MCF 10A (cell line): Measurements from ENCODE around the gene RBM38. TPM values are rescaled to one million over a fixed set of nuclear protein-coding genes. Genes with fewer than 3 reads are reported as not detected.

Source experiments
- BruUV-seq: library from RNA; stranded (reverse); fragments of 400-500 nt; replicated peaks from 2 replicates; lab custom pipeline; 2021; lab: Mats Ljungman, UMichigan
- CTCF ChIA-PET: fragments of 300-600 bp; sonication (Branson Sonifier 250); formaldehyde crosslinking; extraction: SDS; loops from one replicate; lab custom pipeline; 2021; ENCODE audit warnings: antibody characterized with exemption, inconsistent platforms; lab: Yijun Ruan, JAX
- POLR2A ChIA-PET: fragments of 300-600, 350-650 bp; sonication (Branson Sonifier 250); formaldehyde crosslinking; extraction: SDS; loops from one replicate; lab custom pipeline; 2020; ENCODE audit warnings: antibody characterized with exemption, inconsistent platforms; lab: Yijun Ruan, JAX
- DNase-seq: peaks from one replicate; pipeline ENCODE4 v3.0.0-alpha.2; 2018; ENCODE audit not compliant: unreplicated experiment
- H3K27ac Mint-ChIP-seq: one replicate; pipeline ENCODE4 v1.8.0; 2022; ENCODE audit warnings: mild to moderate bottlenecking, low read depth, mixed read lengths; ENCODE audit not compliant: unreplicated experiment
- H3K27me3 Mint-ChIP-seq: one replicate; pipeline ENCODE4 v1.8.0; 2022; ENCODE audit warnings: mixed read lengths; ENCODE audit not compliant: insufficient read depth, unreplicated experiment
- H3K36me3 Mint-ChIP-seq: one replicate; pipeline ENCODE4 v1.8.0; 2022; ENCODE audit warnings: mild to moderate bottlenecking, moderate library complexity, mixed read lengths; ENCODE audit not compliant: insufficient read depth, unreplicated experiment
- H3K4me1 Mint-ChIP-seq: one replicate; pipeline ENCODE4 v1.8.0; 2022; ENCODE audit warnings: mixed read lengths; ENCODE audit not compliant: insufficient read depth, unreplicated experiment
- H3K4me3 Mint-ChIP-seq: one replicate; pipeline ENCODE4 v1.8.0; 2022; ENCODE audit warnings: mild to moderate bottlenecking, moderate library complexity, mixed read lengths; ENCODE audit not compliant: unreplicated experiment
- H3K9me3 Mint-ChIP-seq: one replicate; pipeline ENCODE4 v1.8.0; 2022; ENCODE audit warnings: mixed read lengths; ENCODE audit not compliant: unreplicated experiment
- CTCF ChIP-seq: fragments of 200-600 bp; IDR thresholded peaks from one replicate; pipeline ENCODE4 v1.8.0; 2022; ENCODE audit warnings: antibody characterized with exemption, mild to moderate bottlenecking; ENCODE audit not compliant: unreplicated experiment
- intact Hi-C: fragments of 100-400 bp; cut with micrococcal nuclease; formaldehyde crosslinking; loops from 2 replicates; pipeline ENCODE4 v1.14.1; 2022
- total RNA-seq: library from RNA; stranded (reverse); gene quantifications from 2 replicates; pipeline ENCODE4 v1.2.3, GENCODE V29; 2022

Gene RBM38
- total RNA-seq, 1 experiment from 2014 or later, result 5.1 TPM

GRCh38 chr20:57422254-57422653 lies 31.1 kb downstream of the RBM38 start:
- Mint-ChIP-seq H3K4me3 (no peak overlapping the region), H3K27me3 (peaks cover 18% of the 10 kb centered on the region), H3K36me3 (no peaks in the 10 kb centered on the region), H3K27ac (no peak overlapping the region), H3K9me3 (no peaks in the 10 kb centered on the region), H3K4me1 (no peaks in the 10 kb centered on the region)
- ChIA-PET POLR2A (no interaction called here), CTCF (no interaction called here)
- intact Hi-C loops, result no loop called here
- DNase-seq, result no peak
- TF ChIP-seq CTCF, result no peak
- no TSS peak for BruUV-seq

DNA sequence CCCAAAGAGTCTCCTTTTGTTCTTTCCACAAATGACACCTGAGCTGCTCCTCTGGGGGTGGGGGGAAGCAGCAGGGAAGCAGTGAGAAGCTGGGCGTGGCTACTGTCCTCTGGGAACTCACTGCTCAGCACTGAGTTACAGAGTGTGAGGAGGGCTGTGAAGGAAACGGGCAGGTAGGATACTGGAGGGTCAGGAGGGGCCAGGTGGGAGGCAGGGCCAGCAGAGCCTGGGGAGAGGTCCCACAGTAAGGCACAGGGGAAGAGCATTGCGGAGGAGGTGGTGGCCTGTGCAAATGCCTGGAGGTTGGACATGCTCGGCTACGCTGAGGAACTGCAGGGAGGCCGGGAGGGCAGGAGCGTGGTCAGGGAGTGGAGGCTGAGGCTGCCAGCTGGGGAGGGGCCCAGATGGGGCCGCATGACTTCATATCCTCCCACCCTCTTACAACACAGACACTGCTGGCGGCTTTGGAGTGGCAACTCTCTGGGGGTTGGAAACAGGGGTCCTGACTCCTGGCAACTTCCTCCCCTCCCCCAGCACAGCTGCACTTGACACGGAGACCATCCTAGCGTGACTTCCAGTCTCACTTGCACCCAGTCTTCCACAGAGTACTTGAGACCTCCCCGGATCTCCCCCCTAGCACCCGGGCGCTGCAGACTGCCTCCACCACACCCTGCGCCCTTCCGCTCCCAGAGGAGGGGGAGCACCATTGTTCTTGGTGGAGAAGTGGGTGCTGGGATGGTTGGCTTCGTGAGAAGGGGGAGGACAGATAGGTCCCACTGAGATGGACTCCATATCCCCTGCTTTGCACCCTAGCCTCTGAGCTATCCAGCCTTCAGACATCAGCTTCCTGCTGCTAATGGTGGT lies 34.2 kb downstream of the RBM38 start:
- BruUV-seq, result no TSS peak
- no peak for DNase-seq
- intact Hi-C loops, result no loop called here
- Mint-ChIP-seq H3K4me1 (peaks cover 7% of the 10 kb centered on the region), H3K27me3 (peaks cover 10% of the 10 kb centered on the region), H3K27ac (no peak overlapping the region), H3K9me3 (no peaks in the 10 kb centered on the region), H3K36me3 (no peaks in the 10 kb centered on the region), H3K4me3 (no peak overlapping the region)
- ChIA-PET POLR2A (no interaction called here), CTCF (interaction anchor here (0.6 to 1.1 kb wide), 3 partner anchors 89 to 802 kb away, joined by 4 read pairs; no protein-coding TSS in a partner anchor)
- no peak for TF ChIP-seq CTCF

- POLR2A ChIA-PET, result no interaction called here
- no peak overlapping the region for H3K4me3 Mint-ChIP-seq
These were observed 35.1 kb downstream of the RBM38 start for GRCh38 chr20:57426271-57426689.

More at GRCh38 chr20:57426271-57426689, 35.1 kb downstream of the RBM38 start:
- CTCF ChIA-PET, result interaction anchor here (1.0 kb wide), 1 partner anchor 88 kb away, joined by 4 read pairs; no protein-coding TSS in a partner anchor
- intact Hi-C loops, result no loop called here
- BruUV-seq, result no TSS peak
- no peak for TF ChIP-seq CTCF
- no peak for DNase-seq
- Mint-ChIP-seq H3K27ac (no peak overlapping the region), H3K9me3 (no peaks in the 10 kb centered on the region), H3K27me3 (peaks cover 10% of the 10 kb centered on the region), H3K4me1 (peaks cover 7% of the 10 kb centered on the region), H3K36me3 (no peaks in the 10 kb centered on the region)
